HG02938 (cell line): Measurements from ENCODE around the gene RERE.
"Not testable (repeated sequence)": the region's sequence is repeated elsewhere in the genome, so short reads cannot be mapped to it uniquely, and the experiment has no call there.

Experiments used
- ATAC-seq: cut with Tn5 transposase; IDR thresholded peaks from one replicate; pipeline ENCODE4 v1.9.1; 2021; ENCODE audit warnings: mild to moderate bottlenecking, moderate library complexity; ENCODE audit not compliant: unreplicated experiment

RERE gene

DNA sequence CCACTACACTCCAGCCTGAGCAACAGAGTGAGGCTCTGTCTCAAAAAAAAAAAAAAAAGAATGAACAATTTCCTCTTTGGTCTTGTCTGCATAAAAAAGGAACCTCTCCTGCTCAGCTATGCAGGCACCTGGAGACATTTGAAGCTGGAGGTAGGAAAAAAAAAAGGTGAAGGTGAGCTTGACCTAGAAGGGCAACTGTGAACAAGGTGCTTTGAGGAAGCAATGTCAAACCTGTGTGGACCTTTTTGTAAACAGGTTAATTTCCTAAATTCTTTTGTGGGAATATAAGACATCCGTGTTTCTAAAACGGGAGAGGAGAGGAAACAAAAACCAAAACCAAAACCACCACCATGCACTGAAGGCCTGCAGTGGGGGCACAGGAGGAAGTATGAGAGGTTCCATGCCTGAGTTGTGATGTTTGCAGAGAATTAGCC lies 422.0 kb downstream of the RERE start:
- no peak for ATAC-seq

GRCh38 chr1:8394456-8395321 lies 422.8 kb downstream of the RERE start:
- ATAC-seq: no peak

GRCh38 chr1:8392522-8392921 lies 424.9 kb downstream of the RERE start:
- no peak for ATAC-seq

GRCh38 chr1:8390707-8391106 lies 426.7 kb downstream of the RERE start:
- ATAC-seq: no peak

- no peak for ATAC-seq
Measured at GRCh38 chr1:8389958-8390535, 427.4 kb downstream of the RERE start.

DNA sequence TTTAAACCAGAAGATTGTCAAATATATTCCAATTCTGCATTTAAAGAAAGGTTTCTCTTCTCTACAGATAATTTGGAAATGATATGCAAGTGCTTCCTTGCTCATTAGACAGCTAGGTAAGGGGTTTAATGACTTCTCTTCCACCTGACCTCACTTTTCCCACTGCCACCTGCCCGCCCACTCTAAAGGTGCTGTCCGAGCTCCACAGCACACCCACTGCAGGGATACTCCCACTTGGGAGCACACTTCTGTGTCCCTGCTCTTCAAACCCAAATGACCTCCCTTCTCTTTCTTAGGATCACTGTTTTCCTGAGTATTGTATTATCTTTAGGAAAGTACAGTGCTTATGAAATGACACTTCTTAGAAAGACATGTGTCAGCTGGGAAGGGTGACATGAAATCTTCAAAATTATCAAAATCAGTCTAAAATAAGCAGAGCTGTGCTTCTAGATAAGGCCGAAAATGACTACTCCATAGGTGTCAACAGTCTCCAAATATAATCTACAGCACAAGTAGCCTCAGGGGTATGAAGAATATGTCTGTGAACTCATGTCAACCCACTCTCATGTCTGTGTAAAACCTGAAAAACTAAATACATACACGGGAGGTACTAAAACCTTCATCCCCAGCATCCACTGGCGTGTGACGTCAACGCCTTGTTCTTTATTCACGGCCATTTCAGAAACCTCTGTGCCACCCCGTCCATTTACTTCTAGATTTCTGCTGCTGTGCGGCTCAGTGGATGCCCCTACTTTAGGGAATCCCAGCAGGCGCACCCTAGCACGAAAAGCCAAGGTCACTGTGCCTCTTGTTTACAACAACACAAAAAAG lies 428.5 kb downstream of the RERE start:
- no peak for ATAC-seq

- no peak for ATAC-seq
Measured at GRCh38 chr1:8386247-8386646, 431.2 kb downstream of the RERE start.

DNA sequence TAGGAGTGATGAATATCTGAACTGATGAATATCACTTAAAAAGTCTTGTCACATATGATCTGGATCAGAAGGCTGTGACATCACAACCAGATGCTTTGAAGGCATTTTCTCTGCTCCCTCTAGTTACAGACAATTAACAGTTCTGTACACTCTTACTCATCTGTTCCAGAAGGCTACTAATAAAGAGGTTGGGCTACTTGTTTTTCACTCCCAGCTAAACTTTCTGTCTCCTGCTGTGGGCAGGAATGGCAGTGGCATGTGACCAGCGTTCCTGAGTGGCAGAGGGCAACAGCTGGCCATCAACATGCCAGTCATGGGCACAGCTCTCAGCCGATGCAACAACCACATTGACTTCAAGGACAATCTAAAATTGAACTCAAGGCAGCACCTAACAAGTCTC lies 432.9 kb downstream of the RERE start:
- no peak for ATAC-seq

- no peak for ATAC-seq
Measured at GRCh38 chr1:8384088-8384487, 433.4 kb downstream of the RERE start.

DNA sequence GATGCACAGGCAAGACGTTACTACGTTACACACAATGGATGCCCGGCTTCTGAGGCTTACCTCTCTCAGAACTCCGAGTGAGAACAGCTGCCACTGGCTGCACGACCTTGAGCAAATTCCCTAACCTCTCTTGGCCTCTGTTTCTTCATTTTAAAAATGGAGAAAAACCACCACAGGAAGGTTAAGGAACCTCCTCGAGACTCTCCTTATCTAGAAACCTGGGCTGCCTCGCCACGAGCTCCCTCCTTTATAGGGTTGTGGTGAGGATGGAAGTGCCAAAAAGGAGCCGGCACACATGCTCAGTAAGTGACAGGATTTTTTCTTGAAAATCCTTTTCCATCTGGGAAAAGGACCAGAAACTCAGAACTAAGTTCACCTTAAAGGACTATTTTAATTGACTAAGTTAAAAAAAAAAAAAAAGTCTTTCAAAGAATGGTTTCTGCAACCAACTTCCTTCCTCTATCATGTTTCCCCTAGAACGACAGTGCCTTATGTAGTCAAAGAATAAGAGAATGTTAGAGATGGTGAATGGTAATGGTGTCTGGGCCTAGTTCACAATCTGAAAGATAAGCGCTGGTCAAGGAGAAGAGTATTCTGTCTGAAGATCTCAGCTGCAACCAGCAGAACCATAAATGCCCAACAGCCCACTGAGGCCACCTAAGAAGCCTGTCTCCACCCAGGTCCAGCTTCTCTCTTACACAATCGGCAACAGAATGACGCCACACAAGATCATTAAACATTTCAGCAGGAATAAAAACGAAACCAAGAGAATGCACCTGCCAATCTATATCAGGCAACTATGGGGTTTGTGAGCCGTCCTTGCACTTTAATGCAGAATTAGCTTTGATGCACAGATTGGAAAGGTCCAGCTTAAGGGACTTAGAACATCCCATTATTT lies 434.6 kb downstream of the RERE start:
- ATAC-seq: no peak

GRCh38 chr1:8382051-8382505 lies 435.4 kb downstream of the RERE start:
- no peak for ATAC-seq

DNA sequence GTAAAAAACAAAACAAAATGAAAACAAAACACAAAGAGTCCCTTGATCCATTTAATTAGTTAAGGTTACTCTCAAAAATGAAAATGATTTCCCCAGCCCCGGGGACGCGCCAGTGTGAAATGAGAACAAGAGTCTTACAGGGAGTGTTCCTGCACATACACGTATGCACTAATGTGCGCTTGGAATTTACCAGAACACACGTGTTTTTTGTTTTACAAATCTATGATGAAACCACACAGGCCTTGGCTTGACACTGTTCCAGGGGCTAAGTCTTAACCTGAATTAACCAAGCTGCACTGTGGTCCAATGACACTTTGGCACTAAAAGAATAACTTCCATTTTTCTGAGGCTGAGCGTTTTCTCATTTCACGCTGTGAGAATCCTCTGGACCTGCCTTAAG lies 435.8 kb downstream of the RERE start:
- no peak for ATAC-seq

GRCh38 chr1:8380310-8380709 lies 437.1 kb downstream of the RERE start:
- ATAC-seq: not testable (repeated sequence)

- ATAC-seq: no peak
Measured at GRCh38 chr1:8379513-8380186, 437.8 kb downstream of the RERE start.

GRCh38 chr1:8378981-8379470 lies 438.4 kb downstream of the RERE start:
- no peak for ATAC-seq

DNA sequence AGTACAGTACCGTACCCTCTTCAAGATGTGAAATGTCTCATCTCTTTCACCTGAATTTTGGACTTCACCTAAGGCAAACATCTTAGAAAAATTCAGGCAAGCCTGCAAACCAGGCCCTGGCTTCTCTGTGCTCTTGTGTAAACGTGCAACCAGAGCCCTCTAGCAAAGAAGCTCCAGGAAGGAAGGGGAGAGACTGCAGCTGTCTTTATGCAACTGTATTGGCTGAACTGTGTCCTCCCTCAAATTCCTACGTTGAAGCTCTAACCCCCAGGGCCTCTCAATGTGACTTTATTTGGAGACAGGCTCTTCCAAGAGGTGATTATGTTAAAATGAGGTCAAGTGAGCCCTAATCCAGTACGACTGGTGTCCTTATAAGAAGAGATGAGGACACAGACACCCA lies 439.3 kb downstream of the RERE start:
- ATAC-seq: no peak

- no peak for ATAC-seq
Measured at GRCh38 chr1:8377271-8377981, 440.0 kb downstream of the RERE start.

DNA sequence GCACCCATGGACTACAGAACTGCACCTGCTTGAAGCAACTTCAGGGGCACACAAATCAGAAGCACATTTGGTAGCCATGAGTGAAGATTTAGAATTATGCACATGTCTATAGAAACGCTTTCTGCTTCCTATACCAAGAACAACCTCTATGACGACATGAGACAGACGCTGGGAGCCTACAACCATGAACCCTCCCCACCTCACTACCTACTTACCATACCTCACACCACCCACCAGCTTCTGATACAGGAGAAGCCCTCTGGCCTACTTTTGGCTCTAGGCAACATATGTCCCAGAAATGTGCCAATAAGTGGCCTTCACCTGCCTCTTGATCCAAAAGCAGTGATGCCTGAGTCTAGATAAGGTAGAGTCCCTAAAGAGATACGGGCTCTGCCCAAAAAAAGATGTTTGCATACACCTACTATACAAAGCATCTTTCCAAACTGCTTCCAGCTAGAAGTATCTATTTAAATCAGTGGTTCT lies 441.0 kb downstream of the RERE start:
- no peak for ATAC-seq

GRCh38 chr1:8374812-8375211 lies 442.6 kb downstream of the RERE start:
- ATAC-seq: no peak
